ENCODE data around the gene BCAS1. TPM values are rescaled to one million over a fixed set of nuclear protein-coding genes. Genes with fewer than 3 reads are reported as not detected.

The BCAS1 gene
- total and polyA plus RNA-seq, 10 of the 15 experiments (the other 5 are each of a cell fraction or from before 2014, with no cell fraction given), result 0.21 to 1.4 (median 0.55) TPM

GRCh38 chr20:54028276-54029011 lies 42.0 kb downstream of the BCAS1 start (continued):
- TF ChIP-seq ATF7 (IDR thresholded peaks at IDR 0.05; ENCODE audit: low read depth) (no peak), PBX3 (IDR thresholded peaks at IDR 0.05; ENCODE audit: insufficient replicate concordance, low read depth, low read length) (no peak)

- no TSS peak for BruUV-seq (replicated peaks)
- in situ Hi-C loops (cut with MboI) (no loop called here), intact Hi-C loops (cut with micrococcal nuclease; ENCODE audit: unreplicated experiment) (no loop called here)
- no peaks in the 10 kb centered on the region for H3K4me1 ChIP-seq (ENCODE audit: control insufficient read depth, insufficient read depth, low read length)
- ChIA-PET SMC1A (ENCODE audit: uncharacterized antibody, unreplicated experiment) (interaction anchor here (0.8 to 1.1 kb wide), 4 partner anchors 24 to 73 kb away, joined by 3 to 5 read pairs (median 4); no protein-coding TSS in a partner anchor), RAD21 (ENCODE audit: unreplicated experiment) (no interaction called here), CTCF (interaction anchor here (1.6 to 2.2 kb wide), 2 partner anchors 16 to 34 kb away, joined by 6 to 7 read pairs; no protein-coding TSS in a partner anchor), POLR2A (no interaction called here)
- H3K27ac ChIP-seq (ENCODE audit: control insufficient read depth, insufficient read depth), result no peak overlapping the region
- DNase-seq (ENCODE audit: low read depth, low spot score), result no peak
- H3K27me3 ChIP-seq (replicated peaks in 1 of 2; ENCODE audit: control insufficient read depth in 2 of 2, insufficient read depth in 2 of 2, low read length in 1 of 2), result no peaks in the 10 kb centered on the region
- no peaks in the 10 kb centered on the region for H3K79me2 ChIP-seq (ENCODE audit: control insufficient read depth, insufficient read depth, low read length)
- TF ChIP-seq EP300 (IDR thresholded peaks at IDR 0.05; ENCODE audit: borderline replicate concordance in 1 of 2, control insufficient read depth in 1 of 2, low read depth in 2 of 2, low read length in 2 of 2) (no peak), ATF3 (IDR thresholded peaks at IDR 0.05; ENCODE audit: borderline replicate concordance, extremely low read depth, low read depth, low read length) (no peak), NR2F1 (conservative IDR thresholded peaks at IDR 0.05) (no peak), EZH2 (IDR thresholded peaks at IDR 0.05; ENCODE audit: borderline replicate concordance, control insufficient read depth, low read depth, low read length) (no peak), NFYB (IDR thresholded peaks at IDR 0.05; ENCODE audit: insufficient read depth, low read depth, low read length) (no peak), HDAC2 (IDR thresholded peaks at IDR 0.05) (no peak), TCF12 (IDR thresholded peaks at IDR 0.05; ENCODE audit: low read depth, low read length) (no peak), KAT2A (conservative IDR thresholded peaks at IDR 0.05; ENCODE audit: control insufficient read depth, low read depth, low read length) (no peak), ATF7 (IDR thresholded peaks at IDR 0.05; ENCODE audit: low read depth) (no peak), POLR2AphosphoS2 (IDR thresholded peaks at IDR 0.05; ENCODE audit: low read depth, low read length) (no peak), TARDBP (IDR thresholded peaks at IDR 0.05; ENCODE audit: borderline replicate concordance) (no peak)
- no peak for FAIRE-seq
- H4K20me1 ChIP-seq (ENCODE audit: control insufficient read depth, insufficient read depth), result no peaks in the 10 kb centered on the region
- H3K4me2 ChIP-seq (ENCODE audit: control insufficient read depth, insufficient read depth), result no peak overlapping the region
- H3K4me3 ChIP-seq, result no peak overlapping the region
- no peaks in the 10 kb centered on the region for H3K36me3 ChIP-seq (ENCODE audit: control insufficient read depth in 2 of 2, insufficient read depth in 2 of 2, low read length in 1 of 2)
- H3K9me3 ChIP-seq (replicated peaks; ENCODE audit: control insufficient read depth, insufficient read depth, low read length), result no peaks in the 10 kb centered on the region; the same call in 2 of the 3 replicates
- no peak overlapping the region for H2AFZ ChIP-seq (ENCODE audit: control insufficient read depth, low read depth, low read length)
- H3K9ac ChIP-seq (ENCODE audit: control insufficient read depth, insufficient read depth, low read length), result no peak overlapping the region
- no peak for ATAC-seq
- WGBS (ENCODE audit: insufficient coverage, insufficient replicate concordance, low lambda C conversion rate, missing lambda C conversion rate), result 71% methylated on average over 4 of the region's 4 CpGs
Measured at GRCh38 chr20:54027704-54028103, 42.7 kb downstream of the BCAS1 start.
